ENCODE results near the gene PRIM2.

PRIM2 gene

DNA sequence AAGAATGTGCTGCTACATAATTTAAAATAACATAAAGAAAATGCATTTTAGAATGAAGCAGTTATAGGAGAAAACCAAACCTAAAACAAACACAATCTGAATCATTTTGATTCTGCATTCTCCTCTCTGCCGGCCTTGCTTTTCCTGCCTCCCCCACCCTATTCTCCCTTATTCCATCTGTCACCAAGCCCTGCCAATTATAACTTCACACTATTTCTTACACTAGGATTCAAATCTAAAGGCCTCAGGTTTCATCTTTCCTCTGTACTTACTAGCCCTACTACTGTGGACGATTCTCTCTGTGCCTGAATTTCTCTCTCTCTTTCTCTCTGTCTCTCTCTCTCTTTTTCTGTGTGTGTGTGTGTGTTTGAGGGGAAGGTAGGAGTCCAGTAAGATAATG is 18.7 kb upstream of the PRIM2 start:
- no peak for DNase-seq
- no peaks in the 10 kb centered on the region for H3K27me3 ChIP-seq
- H3K4me1 ChIP-seq, result no peaks in the 10 kb centered on the region
- H3K9me3 ChIP-seq, result no peaks in the 10 kb centered on the region
- H3K36me3 ChIP-seq, result no peaks in the 10 kb centered on the region
- H3K4me3 ChIP-seq (ENCODE audit: low read depth, low read length), result no peak overlapping the region
- TF ChIP-seq, protein P1, sequence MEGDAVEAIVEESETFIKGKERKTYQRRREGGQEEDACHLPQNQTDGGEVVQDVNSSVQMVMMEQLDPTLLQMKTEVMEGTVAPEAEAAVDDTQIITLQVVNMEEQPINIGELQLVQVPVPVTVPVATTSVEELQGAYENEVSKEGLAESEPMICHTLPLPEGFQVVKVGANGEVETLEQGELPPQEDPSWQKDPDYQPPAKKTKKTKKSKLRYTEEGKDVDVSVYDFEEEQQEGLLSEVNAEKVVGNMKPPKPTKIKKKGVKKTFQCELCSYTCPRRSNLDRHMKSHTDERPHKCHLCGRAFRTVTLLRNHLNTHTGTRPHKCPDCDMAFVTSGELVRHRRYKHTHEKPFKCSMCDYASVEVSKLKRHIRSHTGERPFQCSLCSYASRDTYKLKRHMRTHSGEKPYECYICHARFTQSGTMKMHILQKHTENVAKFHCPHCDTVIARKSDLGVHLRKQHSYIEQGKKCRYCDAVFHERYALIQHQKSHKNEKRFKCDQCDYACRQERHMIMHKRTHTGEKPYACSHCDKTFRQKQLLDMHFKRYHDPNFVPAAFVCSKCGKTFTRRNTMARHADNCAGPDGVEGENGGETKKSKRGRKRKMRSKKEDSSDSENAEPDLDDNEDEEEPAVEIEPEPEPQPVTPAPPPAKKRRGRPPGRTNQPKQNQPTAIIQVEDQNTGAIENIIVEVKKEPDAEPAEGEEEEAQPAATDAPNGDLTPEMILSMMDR (IDR thresholded peaks at IDR 0.05; ENCODE audit: low read depth, low read length), result no peak

DNA sequence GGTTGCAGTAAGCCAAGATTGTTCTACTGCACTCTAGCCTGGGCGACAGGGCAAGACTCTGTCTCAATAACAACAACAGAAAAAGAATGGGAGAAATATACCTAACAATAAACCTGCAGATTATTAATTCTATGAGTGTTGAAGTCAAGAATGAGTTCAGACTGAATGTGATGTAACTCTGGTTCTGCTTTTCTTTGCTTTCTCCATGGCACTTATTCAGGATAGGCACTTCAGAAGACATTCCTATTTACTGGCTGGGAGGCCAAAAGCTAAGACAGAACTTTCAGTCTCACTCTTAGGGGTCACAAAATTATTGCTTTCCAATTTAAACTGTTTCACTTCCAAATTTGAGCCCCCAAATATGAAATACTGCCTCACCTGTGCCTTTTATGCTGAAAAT is 15.7 kb upstream of the PRIM2 start:
- TF ChIP-seq, protein P1 (IDR thresholded peaks at IDR 0.05; ENCODE audit: low read depth, low read length), result no peak
- Histone ChIP-seq H3K27me3 (no peaks in the 10 kb centered on the region), H3K4me3 (ENCODE audit: low read depth, low read length) (no peak overlapping the region), H3K9me3 (no peaks in the 10 kb centered on the region), H3K36me3 (no peaks in the 10 kb centered on the region), H3K4me1 (no peaks in the 10 kb centered on the region)
- DNase-seq, result no peak

DNA sequence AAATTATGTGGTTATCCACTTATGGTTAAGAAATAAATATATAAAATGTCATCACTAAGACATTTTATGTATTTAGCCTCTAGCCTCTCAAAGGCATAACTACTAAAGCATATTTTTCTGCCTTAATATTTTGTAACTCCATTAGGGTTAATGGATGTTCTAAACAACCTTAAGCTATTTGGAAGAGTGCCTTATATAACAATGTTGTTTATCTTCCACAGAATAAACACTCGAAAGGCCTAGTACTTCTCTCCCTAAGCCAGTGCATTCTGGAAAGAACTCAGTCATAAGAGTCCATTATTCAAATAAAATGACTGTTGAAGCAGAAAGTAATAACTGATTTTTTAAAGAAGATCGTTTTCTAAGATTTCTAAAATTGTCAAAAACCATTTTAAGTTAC is 15.0 kb upstream of the PRIM2 start:
- no peaks in the 10 kb centered on the region for H3K36me3 ChIP-seq
- TF ChIP-seq, protein P1 (IDR thresholded peaks at IDR 0.05; ENCODE audit: low read depth, low read length), result no peak
- H3K9me3 ChIP-seq, result no peaks in the 10 kb centered on the region
- no peaks in the 10 kb centered on the region for H3K4me1 ChIP-seq
- H3K4me3 ChIP-seq (ENCODE audit: low read depth, low read length), result no peak overlapping the region
- H3K27me3 ChIP-seq, result no peaks in the 10 kb centered on the region
- DNase-seq, result no peak

DNA sequence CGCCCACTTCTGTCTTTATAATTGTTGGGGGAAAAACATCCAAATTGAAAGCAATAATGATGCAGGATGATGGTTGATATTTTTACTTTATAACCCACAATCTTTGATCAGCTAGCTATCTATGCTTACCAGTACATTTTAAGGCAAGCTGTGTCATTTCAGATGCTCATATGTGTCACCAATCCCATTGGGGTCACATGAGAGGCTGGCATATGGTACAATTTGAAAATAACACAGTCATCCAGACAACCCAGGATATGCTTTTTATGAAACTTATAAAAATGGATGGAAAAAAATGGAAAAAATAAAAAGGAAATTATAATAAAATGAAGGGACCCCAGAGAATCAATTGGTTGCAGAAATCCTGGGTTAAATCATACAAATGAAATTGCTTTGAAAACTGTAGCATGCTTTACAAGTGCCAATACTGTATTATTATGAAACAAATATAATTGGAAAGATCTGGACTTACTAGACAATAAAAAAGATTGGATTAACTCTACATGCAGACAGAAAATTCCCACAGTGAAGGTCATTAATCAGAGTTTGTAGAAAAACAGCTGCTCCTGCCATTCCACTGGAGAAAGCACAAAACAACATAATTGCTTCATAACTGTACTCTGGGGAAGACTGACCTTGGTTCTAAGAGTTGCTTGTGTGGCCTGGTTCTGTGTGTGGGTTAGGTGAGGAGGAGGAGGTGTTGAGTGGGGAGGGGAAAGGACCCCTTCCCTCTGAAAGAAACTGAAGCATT is 13.3 kb upstream of the PRIM2 start:
- Histone ChIP-seq H3K4me1 (no peaks in the 10 kb centered on the region), H3K36me3 (no peaks in the 10 kb centered on the region), H3K27me3 (no peaks in the 10 kb centered on the region), H3K4me3 (ENCODE audit: low read depth, low read length) (no peak overlapping the region), H3K9me3 (no peaks in the 10 kb centered on the region)
- DNase-seq, result no peak
- TF ChIP-seq, protein P1 (IDR thresholded peaks at IDR 0.05; ENCODE audit: low read depth, low read length), result no peak

DNA sequence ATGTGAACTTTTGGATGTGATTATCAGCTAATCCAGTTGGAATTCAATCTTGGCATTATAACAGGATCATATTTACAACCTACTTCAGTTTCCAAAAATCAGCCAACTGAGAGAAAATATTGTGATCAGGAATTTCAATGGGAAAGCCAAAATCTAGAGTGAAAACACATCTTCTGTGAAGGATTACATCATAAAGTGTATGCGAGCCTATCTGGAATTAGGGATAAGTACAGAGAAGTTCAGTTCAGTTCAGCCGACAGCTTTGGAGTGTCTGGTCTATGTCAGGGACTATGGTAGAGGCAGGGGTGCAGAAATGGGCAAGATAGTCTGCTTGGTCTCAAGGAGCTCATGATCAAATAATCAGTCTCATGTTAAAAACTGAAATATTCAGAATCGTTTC is 12.3 kb upstream of the PRIM2 start:
- Histone ChIP-seq H3K4me1 (no peaks in the 10 kb centered on the region), H3K4me3 (ENCODE audit: low read depth, low read length) (no peak overlapping the region), H3K9me3 (no peaks in the 10 kb centered on the region), H3K36me3 (no peaks in the 10 kb centered on the region), H3K27me3 (no peaks in the 10 kb centered on the region)
- TF ChIP-seq, protein P1 (IDR thresholded peaks at IDR 0.05; ENCODE audit: low read depth, low read length), result no peak
- no peak for DNase-seq

DNA sequence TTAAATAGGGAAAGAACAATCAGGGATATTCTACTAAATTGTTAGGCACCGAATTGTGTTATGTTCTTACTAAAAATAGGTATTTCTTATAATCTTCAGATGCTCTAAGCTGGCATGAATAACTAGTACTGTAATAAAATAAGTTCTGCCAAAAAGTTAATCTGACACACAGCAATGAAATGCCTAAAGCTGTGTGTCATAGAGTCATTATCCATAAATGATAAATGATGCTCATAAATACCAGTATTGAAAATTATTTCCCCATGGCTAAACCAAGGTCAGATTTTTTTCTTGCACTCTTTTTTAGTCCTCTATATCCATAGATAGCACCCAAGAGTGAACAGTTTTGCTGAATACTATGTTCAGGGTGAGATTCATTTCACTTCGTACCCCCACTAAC is 11.7 kb upstream of the PRIM2 start:
- Histone ChIP-seq H3K9me3 (no peaks in the 10 kb centered on the region), H3K36me3 (no peaks in the 10 kb centered on the region), H3K4me1 (no peaks in the 10 kb centered on the region), H3K4me3 (ENCODE audit: low read depth, low read length) (no peak overlapping the region), H3K27me3 (no peaks in the 10 kb centered on the region)
- TF ChIP-seq, protein P1 (IDR thresholded peaks at IDR 0.05; ENCODE audit: low read depth, low read length), result no peak
- no peak for DNase-seq
